ENCODE measurements around the gene FAM171A2.
"Not testable (repeated sequence)": the region's sequence is repeated elsewhere in the genome, so short reads cannot be mapped to it uniquely, and the experiment has no call there.

Gene FAM171A2

DNA sequence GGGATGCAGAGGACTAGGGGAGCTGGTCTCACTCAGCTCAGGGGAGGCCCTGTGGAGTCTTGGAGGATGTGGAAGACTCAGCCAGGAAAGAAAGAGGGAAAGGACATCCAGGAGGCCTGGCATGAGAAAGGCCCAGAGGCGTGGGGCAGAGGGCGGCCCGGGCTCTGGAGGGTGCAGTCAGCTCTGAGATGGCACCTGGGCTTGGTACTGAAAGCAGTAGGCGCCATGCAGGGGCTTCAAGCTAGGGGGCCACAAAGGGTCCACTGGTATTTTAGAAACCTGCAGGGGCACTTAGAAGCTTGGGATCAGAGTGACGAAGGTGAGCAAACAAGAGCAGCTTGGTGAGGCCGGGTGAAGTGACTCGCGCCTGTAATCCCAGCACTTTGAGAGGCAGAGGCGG lies 5.6 kb downstream of the FAM171A2 start:
- no peaks in the 10 kb centered on the region for H3K9me3 Mint-ChIP-seq
- no peak for DNase-seq
- H3K4me1 Mint-ChIP-seq = peaks cover 2% of the 10 kb centered on the region
- no peak overlapping the region for H3K4me3 Mint-ChIP-seq
- no peak overlapping the region for H3K27ac Mint-ChIP-seq
- peaks cover 15% of the 10 kb centered on the region for H3K27me3 Mint-ChIP-seq
- no peak for ATAC-seq

DNA sequence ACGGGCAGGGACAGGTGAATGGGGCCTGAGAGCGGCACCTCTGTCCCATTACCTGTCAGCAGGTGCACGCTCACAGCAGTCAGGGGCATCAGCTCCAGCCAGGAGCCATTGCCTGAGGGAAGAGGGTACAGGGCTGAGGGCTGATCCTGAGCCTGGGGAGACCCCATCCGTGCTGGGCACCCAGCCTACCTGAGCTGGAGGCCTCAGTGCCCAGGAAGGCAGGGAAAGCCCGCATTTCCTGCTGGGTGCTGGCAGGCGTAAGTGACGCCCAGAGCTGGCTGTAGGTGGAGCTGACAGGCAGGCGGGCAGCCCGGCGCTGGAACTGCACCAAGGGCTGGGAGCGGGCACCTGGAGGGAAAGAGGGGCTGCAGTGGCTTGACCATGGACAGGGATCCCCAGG lies 7.4 kb downstream of the FAM171A2 start:
- Mint-ChIP-seq H3K4me1 (peaks cover 6% of the 10 kb centered on the region), H3K27ac (no peak overlapping the region), H3K4me3 (no peak overlapping the region), H3K9me3 (no peaks in the 10 kb centered on the region), H3K27me3 (no peaks in the 10 kb centered on the region)
- no peak for ATAC-seq
- DNase-seq = no peak

DNA sequence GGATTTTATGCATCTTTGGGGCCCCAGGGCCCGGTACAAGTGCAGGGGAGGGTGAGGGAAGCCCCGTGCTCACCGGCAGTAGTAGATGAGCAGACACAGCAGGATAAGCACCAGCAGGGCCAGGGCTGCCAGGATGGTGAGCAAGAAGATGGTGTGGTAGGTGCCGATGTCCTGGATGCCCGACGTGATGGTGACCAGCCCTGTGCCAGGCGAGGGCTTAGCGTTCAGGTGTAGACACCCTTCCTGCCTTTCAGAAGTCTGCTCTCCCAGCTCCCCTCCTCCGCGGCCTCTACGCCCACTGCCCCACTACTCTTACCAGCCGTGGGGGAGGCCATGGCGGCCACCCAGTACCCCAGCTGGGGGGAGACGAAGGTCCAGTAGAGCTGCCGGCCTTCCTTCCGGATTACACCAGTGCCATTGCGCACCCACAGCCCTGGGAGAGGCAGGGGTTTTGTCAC lies 8.0 kb downstream of the FAM171A2 start:
- ATAC-seq (no peak), DNase-seq (no peak)
- Mint-ChIP-seq H3K27me3 (no peaks in the 10 kb centered on the region), H3K9me3 (no peaks in the 10 kb centered on the region), H3K4me1 (peaks cover 6% of the 10 kb centered on the region), H3K27ac (no peak overlapping the region), H3K4me3 (no peak overlapping the region)

DNA sequence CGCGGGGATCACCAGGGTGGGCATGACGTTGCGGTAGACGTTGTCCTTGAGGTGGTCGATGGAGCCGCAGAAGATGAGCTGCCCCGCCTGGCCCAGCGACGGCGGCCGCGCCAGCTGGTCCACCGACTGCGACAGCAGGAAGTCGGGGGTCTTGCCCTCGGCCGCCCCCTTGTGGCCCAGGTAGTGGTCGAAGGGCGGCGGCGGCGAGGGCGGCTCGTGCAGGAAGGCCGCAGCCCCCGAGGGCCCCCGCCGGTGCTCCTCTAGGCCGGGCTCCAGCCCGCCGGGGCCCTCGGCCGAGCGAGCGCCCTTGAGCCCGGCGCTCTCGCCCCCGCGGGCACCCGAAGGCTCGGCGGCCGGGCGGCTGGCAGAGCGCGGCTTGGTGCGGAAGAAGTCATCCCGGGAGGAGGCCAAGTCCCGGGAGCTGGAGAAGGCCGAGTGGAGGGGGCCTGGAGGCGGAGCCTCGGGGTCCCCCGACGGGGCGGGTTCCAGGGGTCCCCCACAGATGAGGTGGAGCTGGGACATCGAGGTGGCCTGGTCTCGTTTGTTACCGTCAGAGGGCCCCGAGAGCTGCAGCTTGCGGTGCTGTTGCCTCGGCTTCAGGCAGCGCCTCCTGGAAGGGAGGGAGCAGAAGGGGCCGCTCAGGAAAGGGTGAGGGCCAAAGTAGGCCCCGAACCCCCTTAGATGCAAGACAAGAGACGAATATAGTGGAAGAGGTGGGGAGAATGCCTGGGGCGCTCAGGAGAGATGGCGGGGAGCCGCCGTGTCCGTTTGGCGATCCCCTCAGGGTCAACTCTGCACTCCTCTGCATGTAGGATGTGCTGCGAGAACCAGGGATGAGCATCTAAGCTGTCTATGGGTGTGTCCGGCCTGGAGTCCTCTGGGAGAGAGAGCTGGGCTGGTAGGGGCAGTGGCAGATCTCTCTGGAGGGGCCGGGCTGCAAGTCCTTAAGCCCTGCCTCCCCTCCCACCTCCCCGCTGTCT lies 8.8 kb downstream of the FAM171A2 start:
- peak overlapping the region; percentile 68 to 84 for H3K4me3 Mint-ChIP-seq
- H3K27ac Mint-ChIP-seq = no peak overlapping the region
- ATAC-seq = peak; percentile 61
- peaks cover 6% of the 10 kb centered on the region for H3K4me1 Mint-ChIP-seq
- no peaks in the 10 kb centered on the region for H3K9me3 Mint-ChIP-seq
- no peaks in the 10 kb centered on the region for H3K27me3 Mint-ChIP-seq
- DNase-seq = peak; percentile 61 to 79

DNA sequence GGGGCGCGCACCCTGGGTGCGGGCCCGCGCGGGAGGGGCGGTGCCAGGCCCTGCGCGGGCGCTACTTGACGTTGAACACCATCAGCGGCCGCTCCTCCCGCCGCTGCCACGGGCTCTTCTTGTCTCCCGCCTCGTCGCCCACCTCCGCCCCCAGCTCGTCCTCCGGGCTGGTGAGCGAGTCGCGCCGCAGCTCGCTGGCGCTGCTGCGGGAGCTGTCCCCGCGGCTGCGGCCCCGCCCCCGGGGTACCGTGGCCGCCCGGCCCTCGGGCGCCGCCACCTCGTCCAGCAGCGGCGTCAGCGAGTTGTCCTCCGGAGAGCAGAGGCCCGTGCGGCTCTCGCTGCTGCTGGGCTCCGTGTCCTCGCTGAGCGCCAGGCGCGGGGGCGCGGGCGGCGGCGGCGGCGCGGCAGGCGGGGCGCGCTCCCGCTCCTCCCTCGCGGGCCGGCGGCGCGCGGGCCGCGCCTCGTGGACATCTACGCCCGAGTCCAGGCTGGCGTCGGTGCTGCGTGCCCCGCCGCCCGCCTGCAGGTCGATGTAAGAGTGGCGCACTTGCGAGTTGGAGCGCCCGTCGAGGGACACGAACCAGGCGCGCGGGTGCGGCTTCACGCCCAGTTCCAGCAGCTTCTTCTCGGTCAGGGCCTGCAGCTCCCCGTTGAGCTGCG lies 9.9 kb downstream of the FAM171A2 start:
- Mint-ChIP-seq H3K27ac (no peak overlapping the region), H3K4me3 (peak overlapping the region in 1 of 2 donors; percentile 68), H3K4me1 (peaks cover 7% of the 10 kb centered on the region), H3K27me3 (no peaks in the 10 kb centered on the region), H3K9me3 (no peaks in the 10 kb centered on the region)
- DNase-seq = peak in 1 of 2 donors; percentile 41
- ATAC-seq = peak; percentile 30

DNA sequence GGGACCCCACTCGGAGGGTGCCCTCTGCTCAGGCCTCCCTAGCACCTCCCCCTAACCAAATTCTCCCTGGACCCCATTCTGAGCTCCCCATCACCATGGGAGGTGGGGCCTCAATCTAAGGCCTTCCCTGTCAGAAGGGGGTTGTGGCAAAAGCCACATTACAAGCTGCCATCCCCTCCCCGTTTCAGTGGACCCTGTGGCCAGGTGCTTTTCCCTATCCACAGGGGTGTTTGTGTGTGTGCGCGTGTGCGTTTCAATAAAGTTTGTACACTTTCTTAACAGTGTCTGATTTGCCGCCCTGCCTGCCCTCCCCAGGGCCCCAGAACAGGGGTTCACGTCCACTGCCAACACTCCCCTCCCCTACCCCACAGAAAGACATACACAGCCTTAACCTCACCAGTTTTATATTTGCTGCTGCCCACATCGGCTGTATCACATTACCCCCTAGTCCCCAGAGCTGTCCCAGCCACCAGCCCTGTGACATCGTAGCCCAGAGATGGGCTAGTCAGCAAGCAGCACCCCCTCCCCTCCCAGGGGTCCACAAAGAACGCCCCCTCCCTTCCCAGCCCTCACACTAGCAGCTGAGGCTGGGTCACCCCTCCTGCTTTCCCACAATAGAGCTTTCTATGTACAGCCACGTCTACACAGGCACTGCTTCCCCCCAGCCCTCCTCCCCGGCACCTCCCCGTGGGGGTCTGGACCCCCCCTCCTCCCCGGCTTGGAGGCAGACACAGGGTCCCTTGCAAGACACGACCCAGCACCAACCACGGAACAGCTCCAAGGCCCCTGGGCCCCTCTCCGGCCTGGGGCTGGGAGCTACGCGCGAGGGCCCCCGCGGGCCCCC lies 10.6 kb downstream of the FAM171A2 start:
- DNase-seq (no peak), ATAC-seq (no peak)
- Mint-ChIP-seq H3K27ac (no peak overlapping the region), H3K4me1 (peaks cover 14% of the 10 kb centered on the region), H3K4me3 (peak overlapping the region; percentile 31 to 61), H3K9me3 (no peaks in the 10 kb centered on the region), H3K27me3 (no peaks in the 10 kb centered on the region)

DNA sequence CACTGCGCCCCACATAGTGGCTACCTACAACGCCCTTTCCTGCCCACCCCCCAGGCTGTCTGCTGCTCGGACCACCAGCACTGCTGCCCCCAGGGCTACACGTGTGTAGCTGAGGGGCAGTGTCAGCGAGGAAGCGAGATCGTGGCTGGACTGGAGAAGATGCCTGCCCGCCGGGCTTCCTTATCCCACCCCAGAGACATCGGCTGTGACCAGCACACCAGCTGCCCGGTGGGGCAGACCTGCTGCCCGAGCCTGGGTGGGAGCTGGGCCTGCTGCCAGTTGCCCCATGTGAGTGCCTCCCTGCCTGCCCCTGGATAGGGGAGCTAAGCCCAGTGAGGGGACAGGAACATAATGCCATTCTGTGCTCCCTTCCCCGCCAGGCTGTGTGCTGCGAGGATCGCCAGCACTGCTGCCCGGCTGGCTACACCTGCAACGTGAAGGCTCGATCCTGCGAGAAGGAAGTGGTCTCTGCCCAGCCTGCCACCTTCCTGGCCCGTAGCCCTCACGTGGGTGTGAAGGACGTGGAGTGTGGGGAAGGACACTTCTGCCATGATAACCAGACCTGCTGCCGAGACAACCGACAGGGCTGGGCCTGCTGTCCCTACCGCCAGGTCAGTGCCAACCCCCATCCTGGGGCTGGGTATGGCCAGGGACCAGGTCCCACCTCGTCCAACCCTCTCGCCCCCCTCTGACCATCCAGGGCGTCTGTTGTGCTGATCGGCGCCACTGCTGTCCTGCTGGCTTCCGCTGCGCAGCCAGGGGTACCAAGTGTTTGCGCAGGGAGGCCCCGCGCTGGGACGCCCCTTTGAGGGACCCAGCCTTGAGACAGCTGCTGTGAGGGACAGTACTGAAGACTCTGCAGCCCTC lies 11.5 kb downstream of the FAM171A2 start:
- Mint-ChIP-seq H3K27me3 (no peaks in the 10 kb centered on the region), H3K27ac (no peak overlapping the region), H3K9me3 (no peaks in the 10 kb centered on the region), H3K4me3 (no peak overlapping the region), H3K4me1 (peaks cover 20% of the 10 kb centered on the region)
- no peak for DNase-seq
- no peak for ATAC-seq

DNA sequence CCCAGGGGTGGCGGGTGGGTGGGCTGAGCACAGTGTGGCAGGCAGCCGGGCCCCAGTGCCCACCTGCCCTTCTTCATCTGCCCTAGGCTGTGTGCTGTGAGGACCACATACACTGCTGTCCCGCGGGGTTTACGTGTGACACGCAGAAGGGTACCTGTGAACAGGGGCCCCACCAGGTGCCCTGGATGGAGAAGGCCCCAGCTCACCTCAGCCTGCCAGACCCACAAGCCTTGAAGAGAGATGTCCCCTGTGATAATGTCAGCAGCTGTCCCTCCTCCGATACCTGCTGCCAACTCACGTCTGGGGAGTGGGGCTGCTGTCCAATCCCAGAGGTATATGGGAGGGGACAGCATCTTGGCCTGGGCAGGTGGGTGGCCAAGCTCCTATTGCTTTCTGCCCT lies 12.2 kb downstream of the FAM171A2 start:
- H3K27me3 Mint-ChIP-seq = no peaks in the 10 kb centered on the region
- no peak for DNase-seq
- peaks cover 20% of the 10 kb centered on the region for H3K4me1 Mint-ChIP-seq
- H3K27ac Mint-ChIP-seq = no peak overlapping the region
- no peak for ATAC-seq
- H3K4me3 Mint-ChIP-seq = no peak overlapping the region
- no peaks in the 10 kb centered on the region for H3K9me3 Mint-ChIP-seq

DNA sequence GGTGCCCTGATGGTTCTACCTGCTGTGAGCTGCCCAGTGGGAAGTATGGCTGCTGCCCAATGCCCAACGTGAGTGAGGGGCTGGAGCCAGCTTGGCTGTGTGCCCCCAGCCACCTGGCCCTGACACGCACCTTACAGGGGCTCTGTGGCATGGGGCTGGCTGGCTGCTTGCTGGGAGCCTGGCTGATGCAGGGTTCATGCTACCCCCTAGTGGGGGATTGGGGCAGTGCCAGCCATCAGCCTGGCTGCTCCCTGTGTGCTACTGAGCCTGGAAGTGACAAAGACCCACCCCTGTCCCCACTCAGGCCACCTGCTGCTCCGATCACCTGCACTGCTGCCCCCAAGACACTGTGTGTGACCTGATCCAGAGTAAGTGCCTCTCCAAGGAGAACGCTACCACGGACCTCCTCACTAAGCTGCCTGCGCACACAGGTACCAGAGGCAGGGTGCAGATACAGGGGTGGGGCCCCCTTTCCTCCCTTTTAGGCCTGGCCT lies 12.9 kb downstream of the FAM171A2 start:
- DNase-seq = peak; percentile 76 to 79
- ATAC-seq = peak; percentile 76
- no peaks in the 10 kb centered on the region for H3K9me3 Mint-ChIP-seq
- peaks cover 27% of the 10 kb centered on the region for H3K4me1 Mint-ChIP-seq
- no peaks in the 10 kb centered on the region for H3K27me3 Mint-ChIP-seq
- no peak overlapping the region for H3K4me3 Mint-ChIP-seq
- H3K27ac Mint-ChIP-seq = no peak overlapping the region

DNA sequence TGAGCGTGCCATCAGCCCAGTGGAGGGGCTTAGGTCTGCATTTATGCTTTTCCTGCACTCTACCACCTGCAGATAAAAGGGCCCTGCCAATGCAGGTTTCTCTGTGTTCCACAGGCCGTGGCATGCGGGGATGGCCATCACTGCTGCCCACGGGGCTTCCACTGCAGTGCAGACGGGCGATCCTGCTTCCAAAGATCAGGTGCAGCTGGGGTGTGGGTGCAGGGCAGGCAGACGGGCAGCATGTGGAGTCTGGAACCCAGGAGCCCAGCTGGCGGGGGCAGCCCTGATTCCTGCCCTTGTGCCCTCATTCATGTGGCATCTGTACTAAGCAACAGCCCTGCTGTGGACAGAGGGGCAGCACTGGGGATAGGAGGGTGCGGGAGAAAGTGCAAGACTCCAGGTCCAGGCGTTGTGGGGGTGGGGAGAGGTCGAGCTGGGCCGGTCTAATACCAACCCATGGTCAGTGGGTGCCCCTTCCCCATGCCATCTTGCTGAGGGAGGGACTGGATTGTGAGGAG lies 14.0 kb downstream of the FAM171A2 start:
- DNase-seq = no peak
- Mint-ChIP-seq H3K27ac (peak overlapping the region in 1 of 2 donors; percentile 84), H3K4me3 (no peak overlapping the region)

DNA sequence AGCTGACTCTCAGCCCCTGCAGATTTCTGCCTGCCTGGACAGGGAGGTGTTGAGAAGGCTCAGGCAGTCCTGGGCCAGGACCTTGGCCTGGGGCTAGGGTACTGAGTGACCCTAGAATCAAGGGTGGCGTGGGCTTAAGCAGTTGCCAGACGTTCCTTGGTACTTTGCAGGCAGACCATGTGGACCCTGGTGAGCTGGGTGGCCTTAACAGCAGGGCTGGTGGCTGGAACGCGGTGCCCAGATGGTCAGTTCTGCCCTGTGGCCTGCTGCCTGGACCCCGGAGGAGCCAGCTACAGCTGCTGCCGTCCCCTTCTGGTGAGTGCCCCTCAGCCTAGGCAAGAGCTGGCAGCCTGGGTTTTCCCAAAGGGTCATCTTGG lies 14.7 kb downstream of the FAM171A2 start:
- Mint-ChIP-seq H3K9me3 (no peaks in the 10 kb centered on the region), H3K27me3 (peaks cover 2% of the 10 kb centered on the region), H3K27ac (no peak overlapping the region), H3K4me3 (no peak overlapping the region), H3K4me1 (peaks cover 40% of the 10 kb centered on the region)
- ATAC-seq (no peak), DNase-seq (no peak)

More for the DNA sequence above, 14.0 kb downstream of the FAM171A2 start:
- H3K27me3 Mint-ChIP-seq = no peaks in the 10 kb centered on the region
- peaks cover 34% of the 10 kb centered on the region for H3K4me1 Mint-ChIP-seq
- no peaks in the 10 kb centered on the region for H3K9me3 Mint-ChIP-seq
- ATAC-seq = no peak

DNA sequence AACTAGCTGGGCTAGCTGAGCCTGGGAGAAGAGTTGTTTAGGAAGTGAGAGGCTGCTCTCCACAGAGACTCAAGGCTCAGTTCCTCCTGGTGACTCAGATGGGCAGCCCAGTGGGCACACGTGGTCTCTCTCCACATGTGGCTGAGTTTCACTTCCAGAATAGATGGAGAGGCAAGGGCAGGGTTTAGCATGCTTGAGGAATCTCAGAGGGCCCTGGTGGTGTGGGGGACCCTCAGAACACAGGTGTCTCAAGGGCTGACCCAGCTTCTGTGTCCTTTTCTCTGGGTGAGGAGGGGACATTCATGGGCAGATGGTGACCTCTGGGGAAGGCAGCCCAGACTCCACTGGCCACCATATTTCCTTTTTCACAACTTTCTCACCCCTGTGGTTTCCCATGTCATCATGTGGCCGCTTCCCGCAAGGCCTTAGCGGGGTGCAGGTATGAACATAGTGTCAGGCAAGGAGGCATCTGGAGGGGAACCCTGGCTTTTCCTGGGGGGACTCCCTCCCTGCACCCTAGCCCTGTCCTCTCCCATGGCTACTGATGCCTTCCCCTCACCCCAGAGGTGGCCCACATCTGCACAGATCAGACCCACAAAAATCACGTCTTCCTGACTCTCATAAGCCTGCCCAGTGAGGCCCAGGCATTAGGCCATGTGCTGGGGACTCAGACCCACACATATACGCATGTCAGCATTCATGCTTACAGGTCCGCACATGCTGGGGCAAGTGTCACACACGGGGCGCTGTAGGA lies 15.2 kb downstream of the FAM171A2 start:
- Mint-ChIP-seq H3K4me1 (peaks cover 41% of the 10 kb centered on the region), H3K27ac (no peak overlapping the region), H3K4me3 (no peak overlapping the region), H3K9me3 (no peaks in the 10 kb centered on the region), H3K27me3 (peaks cover 7% of the 10 kb centered on the region)
- ATAC-seq (no peak), DNase-seq (peak in 1 of 2 donors; percentile 23)

DNA sequence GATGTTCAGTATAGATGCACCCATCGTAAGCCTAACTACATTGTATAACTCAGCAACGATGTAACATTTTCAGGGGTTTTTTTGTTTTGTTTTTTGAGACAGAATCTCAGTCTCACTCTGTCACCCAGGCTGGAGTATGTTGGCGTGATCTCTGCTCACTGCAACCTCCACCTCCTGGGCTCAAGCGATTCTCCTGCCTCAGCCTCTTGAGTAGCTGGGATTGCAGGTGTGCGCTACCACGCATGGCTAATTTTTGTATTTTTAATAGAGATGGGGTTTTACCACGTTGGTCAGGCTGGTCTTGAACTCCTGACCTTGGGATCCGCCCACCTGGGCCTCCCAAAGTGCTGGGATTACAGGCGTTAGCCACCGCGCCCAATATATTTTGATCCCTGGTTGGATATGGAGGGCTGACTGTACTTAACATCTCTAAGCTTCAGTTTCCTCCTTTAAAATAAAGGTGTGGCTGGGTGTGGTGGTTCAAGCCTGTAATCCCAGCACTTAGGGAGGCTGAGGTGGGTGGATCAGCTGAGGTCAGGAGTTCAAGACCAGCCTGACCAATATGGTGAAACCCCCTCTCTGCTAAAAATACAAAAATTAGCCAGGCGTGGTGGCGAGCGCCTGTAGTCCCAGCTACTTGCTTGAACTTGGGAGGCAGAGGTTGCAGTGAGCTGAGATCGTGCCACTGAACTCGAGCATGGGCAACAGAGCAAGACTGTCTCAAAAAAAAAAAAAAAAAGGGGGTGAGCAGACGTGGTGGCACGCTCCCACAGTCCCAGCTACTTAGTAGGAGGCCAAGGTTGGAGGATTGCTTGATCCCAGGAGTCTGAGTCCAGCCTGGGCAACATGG lies 16.2 kb downstream of the FAM171A2 start:
- H3K4me3 Mint-ChIP-seq, ATAC-seq, H3K27me3 Mint-ChIP-seq, DNase-seq, H3K9me3 Mint-ChIP-seq: not testable (repeated sequence)
- Mint-ChIP-seq H3K4me1 (peaks cover 35% of the 10 kb centered on the region), H3K27ac (peak overlapping the region in 1 of 2 donors; percentile 42)

Measured in stimulated activated naive CD8-positive, alpha-beta T cell treated with anti-CD3 and anti-CD28 coated beads, Interleukin-15, amount 100 ng/mL, for 72 hours (primary cell).